ENCODE results near the gene GPR37L1.

GRCh38 chr1:202105571-202106339 is 17.0 kb upstream of the GPR37L1 start:
- TF ChIP-seq EZH2 (IDR thresholded peaks at IDR 0.05; ENCODE audit: insufficient read depth, poor library complexity, severe bottlenecking) (no peak), EZH2phosphoT487 (IDR thresholded peaks at IDR 0.05; ENCODE audit: insufficient read depth, low read depth) (no peak)
